DOHH2 (cell line): ENCODE measurements around the gene ACIN1.

Experiments
- H3F3A ChIP-seq: fragments of 200-600 bp; sonication (generic), shearing (Covaris generic); 2 replicates; pipeline ENCODE4 v1.6.0; 2016; ENCODE audit warnings: antibody characterized with exemption, mild to moderate bottlenecking; ENCODE audit not compliant: control insufficient read depth, insufficient read depth
- H3K27ac ChIP-seq: fragments of 200-600 bp; sonication (generic); 2 replicates; pipeline ENCODE4 v1.5.1; 2014; ENCODE audit warnings: low read depth, mild to moderate bottlenecking, low read length, moderate library complexity
- H3K27me3 ChIP-seq: fragments of 200-600 bp; sonication (generic); 2 replicates; pipeline ENCODE4 v1.6.1; 2014; ENCODE audit warnings: mild to moderate bottlenecking, low read length, mixed read lengths; ENCODE audit not compliant: control insufficient read depth
- H3K36me3 ChIP-seq: fragments of 200-600 bp; sonication (generic); 2 replicates; pipeline ENCODE4 v1.6.1; 2014; ENCODE audit warnings: mild to moderate bottlenecking, low read length, moderate library complexity, mixed read lengths; ENCODE audit not compliant: control insufficient read depth
- H3K4me1 ChIP-seq: fragments of 200-600 bp; sonication (generic); 2 replicates; pipeline ENCODE4 v1.6.1; 2014; ENCODE audit warnings: mild to moderate bottlenecking, low read length, mixed read lengths; ENCODE audit not compliant: control insufficient read depth
- H3K4me2 ChIP-seq: fragments of 200-600 bp; sonication (generic); 2 replicates; pipeline ENCODE4 v1.6.0; 2014; ENCODE audit warnings: mild to moderate bottlenecking, low read length, moderate library complexity
- H3K4me3 ChIP-seq: fragments of 200-600 bp; sonication (generic); 2 replicates; pipeline ENCODE4 v1.5.1; 2014; ENCODE audit warnings: mild to moderate bottlenecking, low read length, mixed read lengths
- H3K79me2 ChIP-seq: fragments of 200-600 bp; sonication (generic); 2 replicates; pipeline ENCODE4 v1.6.1; 2014; ENCODE audit warnings: mild to moderate bottlenecking, low read length, mixed read lengths; ENCODE audit not compliant: control insufficient read depth
- H3K9me2 ChIP-seq: fragments of 200-600 bp; sonication (generic); replicated peaks from 2 replicates; pipeline ENCODE4 v1.6.1; 2014; ENCODE audit warnings: mild to moderate bottlenecking, low read length, mixed read lengths; ENCODE audit not compliant: control insufficient read depth
- H3K9me3 ChIP-seq: fragments of 200-600 bp; sonication (generic); 2 replicates; pipeline ENCODE4 v1.6.1; 2014; ENCODE audit warnings: antibody characterized with exemption, low read length, mixed read lengths; ENCODE audit not compliant: control insufficient read depth, insufficient read depth
- H4K20me1 ChIP-seq: fragments of 200-600 bp; sonication (generic); 2 replicates; pipeline ENCODE4 v1.6.0; 2014; ENCODE audit warnings: low read depth, mild to moderate bottlenecking, antibody characterized with exemption, low read length, moderate library complexity; ENCODE audit not compliant: control insufficient read depth, insufficient read depth
- CTCF ChIP-seq: fragments of 200-600 bp; sonication (generic); IDR thresholded peaks from one replicate; pipeline ENCODE4 v1.5.1; 2014; ENCODE audit warnings: antibody characterized with exemption, mild to moderate bottlenecking, low read depth, low read length; ENCODE audit not compliant: poor library complexity, severe bottlenecking
- EZH2phosphoT487 ChIP-seq: fragments of 200-600 bp; sonication (generic); IDR thresholded peaks from 2 replicates; pipeline ENCODE4 v1.6.1; 2017; ENCODE audit warnings: borderline replicate concordance, mild to moderate bottlenecking, antibody characterized with exemption, low read length, moderate library complexity, mixed read lengths

Gene ACIN1

GRCh38 chr14:23104070-23104590 lies 9.2 kb upstream of the ACIN1 start:
- no peak overlapping the region for H3K4me3 ChIP-seq
- H3K4me2 ChIP-seq = no peak overlapping the region
- H3K27ac ChIP-seq = no peak overlapping the region
- TF ChIP-seq EZH2phosphoT487 = no peak
- no peak for TF ChIP-seq CTCF
- no peaks in the 10 kb centered on the region for H3K9me3 ChIP-seq
- no peaks in the 10 kb centered on the region for H3K79me2 ChIP-seq
- H4K20me1 ChIP-seq = no peaks in the 10 kb centered on the region
- H3K27me3 ChIP-seq = no peaks in the 10 kb centered on the region; the same call in 1 of the 2 replicates
- no peaks in the 10 kb centered on the region for H3F3A ChIP-seq
- H3K36me3 ChIP-seq = no peaks in the 10 kb centered on the region
- peaks cover 12% of the 10 kb centered on the region for H3K4me1 ChIP-seq
- H3K9me2 ChIP-seq = no peaks in the 10 kb centered on the region

GRCh38 chr14:23103581-23103980 lies 8.6 kb upstream of the ACIN1 start:
- no peaks in the 10 kb centered on the region for H3K9me2 ChIP-seq
- H3K4me2 ChIP-seq = no peak overlapping the region
- H3K79me2 ChIP-seq = no peaks in the 10 kb centered on the region
- peaks cover 3% of the 10 kb centered on the region; the same call in 1 of the 2 replicates for H3K36me3 ChIP-seq
- H3K9me3 ChIP-seq = no peaks in the 10 kb centered on the region
- TF ChIP-seq CTCF = no peak
- TF ChIP-seq EZH2phosphoT487 = no peak
- H4K20me1 ChIP-seq = no peaks in the 10 kb centered on the region
- no peak overlapping the region for H3K27ac ChIP-seq
- H3F3A ChIP-seq = no peaks in the 10 kb centered on the region
- H3K4me1 ChIP-seq = peaks cover 12% of the 10 kb centered on the region
- H3K4me3 ChIP-seq = no peak overlapping the region
- no peaks in the 10 kb centered on the region; the same call in 1 of the 2 replicates for H3K27me3 ChIP-seq

GRCh38 chr14:23102801-23103200 lies 7.9 kb upstream of the ACIN1 start:
- Histone ChIP-seq H3K79me2 (peaks cover 6% of the 10 kb centered on the region), H3K4me2 (no peak overlapping the region), H3K36me3 (peaks cover 11% of the 10 kb centered on the region), H3K4me1 (peaks cover 12% of the 10 kb centered on the region), H3K4me3 (no peak overlapping the region), H3K9me2 (no peaks in the 10 kb centered on the region), H4K20me1 (no peaks in the 10 kb centered on the region), H3K27me3 (no peaks in the 10 kb centered on the region; the same call in 1 of the 2 replicates), H3K9me3 (no peaks in the 10 kb centered on the region), H3K27ac (no peak overlapping the region), H3F3A (no peaks in the 10 kb centered on the region)
- TF ChIP-seq CTCF = no peak
- no peak for TF ChIP-seq EZH2phosphoT487
